OCI-LY7 (cell line): ENCODE results near the gene KIAA1549.

Experiments
- CTCF ChIP-seq: fragments of 200-600 bp; sonication (generic); conservative IDR thresholded peaks from 2 replicates; pipeline ENCODE4 v1.5.1; 2014; ENCODE audit warnings: mild to moderate bottlenecking, antibody characterized with exemption, low read length, moderate library complexity, mixed read lengths
- EZH2phosphoT487 ChIP-seq: fragments of 200-600 bp; sonication (generic); IDR thresholded peaks from 2 replicates; pipeline ENCODE4 v1.6.1; 2018; ENCODE audit warnings: low read depth, borderline replicate concordance, mild to moderate bottlenecking, mixed run types, antibody characterized with exemption, low read length, moderate library complexity, mixed read lengths

GRCh38 chr7:138945821-138946220 lies 35.4 kb downstream of the KIAA1549 start:
- TF ChIP-seq CTCF (no peak), EZH2phosphoT487 (no peak)
